GM13976 (cell line): ENCODE data around the gene BRICD5.
"Not testable (repeated sequence)": the region's sequence is repeated elsewhere in the genome, so short reads cannot be mapped to it uniquely, and the experiment has no call there.

Source experiments
- DNase-seq: peaks from one replicate; pipeline ENCODE4 v3.0.0; 2012; ENCODE audit warnings: low spot score
- in situ Hi-C: fragments of 300-500 bp; cut with MboI; formaldehyde crosslinking; loops from one replicate; pipeline ENCODE4 v1.12.0; 2022; ENCODE audit warnings: low sequenced_read_pairs, mixed read lengths, inconsistent platforms; ENCODE audit not compliant: unreplicated experiment
- TF ChIP-seq, protein P1 (sequence below): IDR thresholded peaks from 2 replicates; pipeline ENCODE4 v1.5.1; 2012; ENCODE audit warnings: borderline replicate concordance, mild to moderate bottlenecking; ENCODE audit not compliant: insufficient read depth; ENCODE audit errors: extremely low read depth, missing control alignments, control extremely low read depth

Gene BRICD5

DNA sequence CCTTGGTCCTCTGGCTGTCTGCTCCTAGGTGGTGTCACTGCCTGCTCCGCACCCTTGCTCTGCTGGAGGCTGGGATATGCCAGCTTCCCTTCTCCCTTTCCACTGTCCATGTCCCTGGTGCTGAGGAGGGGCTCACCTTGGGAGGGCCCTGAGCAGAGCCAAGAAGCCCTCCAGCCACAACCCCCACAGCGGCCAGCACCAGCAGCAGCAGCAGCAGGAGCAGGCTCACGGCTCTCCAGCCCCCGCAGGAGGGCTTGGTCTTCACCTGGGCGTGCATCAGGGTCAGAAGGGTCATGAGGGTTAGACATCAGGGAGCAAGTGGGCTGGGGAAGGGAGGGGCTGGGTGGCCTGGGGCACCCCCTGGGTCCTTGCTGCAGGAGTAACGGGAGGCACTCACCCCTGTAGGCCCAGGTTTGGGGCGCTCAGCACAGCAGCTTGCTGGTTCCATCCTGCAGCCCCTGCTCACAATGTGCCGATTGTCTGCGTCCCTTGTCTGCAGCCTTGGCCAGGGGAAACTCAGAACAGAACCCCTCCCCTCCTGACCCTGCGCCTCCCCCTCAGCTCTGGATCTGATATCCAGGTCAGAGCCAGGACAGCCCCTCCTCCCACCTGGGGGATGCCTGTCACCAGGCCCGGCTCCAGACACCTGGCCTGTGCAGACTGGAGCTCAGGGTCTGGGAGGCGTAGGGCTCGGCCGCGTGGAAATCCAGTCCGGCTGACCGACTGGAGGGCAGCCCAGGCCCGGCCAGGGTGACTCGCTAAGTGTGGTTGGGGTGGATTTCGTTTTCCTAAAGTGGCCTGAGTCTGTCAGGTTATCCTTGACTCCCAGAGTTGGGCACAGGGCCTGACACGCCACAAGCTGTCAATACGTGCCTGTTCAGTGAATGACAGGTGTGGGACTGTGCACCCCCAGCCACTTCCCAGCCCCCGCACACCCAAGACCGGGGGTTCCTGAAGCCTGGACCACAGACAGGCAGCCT lies at the start of gene BRICD5:
Gene BRICD5, minus strand, starts transcription at position 478 of the 980 bp plus-strand sequence. Its CDS starts 30 bp downstream, at position 448.
- in situ Hi-C loops: no loop called here
- TF ChIP-seq, protein P1, sequence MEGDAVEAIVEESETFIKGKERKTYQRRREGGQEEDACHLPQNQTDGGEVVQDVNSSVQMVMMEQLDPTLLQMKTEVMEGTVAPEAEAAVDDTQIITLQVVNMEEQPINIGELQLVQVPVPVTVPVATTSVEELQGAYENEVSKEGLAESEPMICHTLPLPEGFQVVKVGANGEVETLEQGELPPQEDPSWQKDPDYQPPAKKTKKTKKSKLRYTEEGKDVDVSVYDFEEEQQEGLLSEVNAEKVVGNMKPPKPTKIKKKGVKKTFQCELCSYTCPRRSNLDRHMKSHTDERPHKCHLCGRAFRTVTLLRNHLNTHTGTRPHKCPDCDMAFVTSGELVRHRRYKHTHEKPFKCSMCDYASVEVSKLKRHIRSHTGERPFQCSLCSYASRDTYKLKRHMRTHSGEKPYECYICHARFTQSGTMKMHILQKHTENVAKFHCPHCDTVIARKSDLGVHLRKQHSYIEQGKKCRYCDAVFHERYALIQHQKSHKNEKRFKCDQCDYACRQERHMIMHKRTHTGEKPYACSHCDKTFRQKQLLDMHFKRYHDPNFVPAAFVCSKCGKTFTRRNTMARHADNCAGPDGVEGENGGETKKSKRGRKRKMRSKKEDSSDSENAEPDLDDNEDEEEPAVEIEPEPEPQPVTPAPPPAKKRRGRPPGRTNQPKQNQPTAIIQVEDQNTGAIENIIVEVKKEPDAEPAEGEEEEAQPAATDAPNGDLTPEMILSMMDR: no peak
- no peak for DNase-seq

DNA sequence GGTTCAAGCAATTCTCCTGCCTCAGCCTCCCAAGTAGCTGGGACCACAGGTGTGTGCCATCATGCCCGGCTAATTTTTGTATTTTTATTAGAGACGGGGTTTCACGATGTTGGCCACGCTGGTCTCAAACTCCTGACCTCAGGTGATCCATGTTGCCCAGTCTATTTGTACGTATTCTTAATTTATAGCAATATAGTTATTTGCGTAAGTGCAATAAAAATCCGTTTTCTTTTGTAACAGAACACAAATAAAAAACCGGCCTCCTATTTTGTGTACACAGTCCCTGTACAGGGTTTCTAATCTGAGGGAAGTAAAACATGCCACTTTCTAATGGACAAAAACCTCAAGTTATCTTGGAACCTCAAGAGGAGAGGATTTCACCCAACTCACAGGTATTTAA lies 49.6 kb upstream of the BRICD5 start:
- TF ChIP-seq, protein P1: no peak
- in situ Hi-C loops: no loop called here
- DNase-seq: no peak

DNA sequence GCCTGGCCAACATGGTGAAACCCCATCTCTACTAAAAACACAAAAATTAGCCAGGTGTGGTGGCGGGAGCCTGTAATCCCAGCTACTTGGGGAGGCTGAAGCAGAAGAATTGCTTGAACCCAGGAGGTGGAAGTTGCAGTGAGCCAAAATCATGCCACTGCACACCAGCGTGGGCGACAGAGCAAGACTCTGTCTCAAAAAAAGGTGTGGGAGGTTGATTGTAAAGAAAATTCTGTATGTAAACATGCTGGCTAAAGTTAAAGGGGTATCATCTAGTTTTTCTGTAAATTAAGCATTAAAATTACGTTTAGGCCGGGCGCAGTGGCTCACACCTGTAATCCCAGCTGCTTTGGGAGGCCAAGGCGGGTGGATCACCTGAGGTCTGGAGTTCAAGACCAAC lies 47.9 kb upstream of the BRICD5 start:
- DNase-seq, in situ Hi-C loops: not testable (repeated sequence)

DNA sequence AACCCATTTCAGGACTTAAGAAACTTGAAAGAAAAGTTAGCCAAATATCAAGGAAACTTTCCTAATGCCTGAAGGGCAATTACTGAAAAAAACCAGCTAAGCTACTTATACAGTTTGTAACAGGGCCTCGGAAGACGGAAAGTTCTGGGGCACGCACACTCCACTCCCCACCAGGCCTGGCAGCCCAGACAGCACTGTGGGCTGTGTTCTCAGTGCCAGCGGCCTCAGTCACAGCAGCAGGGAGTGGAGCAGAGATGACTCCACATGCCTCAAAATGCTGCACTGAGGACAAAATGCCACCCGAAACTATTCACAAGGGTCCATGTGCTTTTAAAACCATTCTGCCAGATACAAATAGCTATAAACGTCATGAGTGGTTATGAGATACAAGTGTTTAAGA lies 47.1 kb upstream of the BRICD5 start:
- DNase-seq: no peak
- TF ChIP-seq, protein P1: no peak
- in situ Hi-C loops: no loop called here

DNA sequence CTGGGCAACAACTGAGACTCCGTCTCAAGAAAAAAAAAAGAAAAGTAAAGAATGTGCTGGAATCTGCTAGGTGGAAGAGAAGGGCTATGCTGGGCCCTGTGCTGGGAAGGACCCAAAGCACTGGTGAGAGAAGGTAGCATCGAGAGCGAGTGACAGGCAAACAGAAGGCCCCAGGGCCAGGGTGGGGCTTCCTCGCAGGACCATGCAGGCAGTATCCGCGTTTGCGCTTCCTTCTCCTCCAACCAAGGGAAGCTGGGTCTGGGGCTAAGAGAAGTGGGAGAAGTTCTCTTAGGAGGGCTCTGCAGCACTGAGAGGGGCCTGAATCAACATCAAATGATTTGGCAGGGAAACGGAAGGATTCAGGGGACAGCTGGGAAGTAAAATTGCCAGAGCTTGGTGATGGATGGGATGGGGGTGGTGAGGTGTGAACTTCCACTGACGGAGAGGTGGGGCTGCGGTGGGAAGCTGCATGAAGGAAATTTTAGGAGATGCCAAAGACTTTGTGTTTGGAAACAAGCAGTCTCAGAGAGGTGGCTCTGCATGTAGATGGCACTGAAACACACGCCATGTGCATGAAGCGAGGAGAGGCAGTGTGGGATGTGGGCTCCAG lies 46.0 kb upstream of the BRICD5 start:
- in situ Hi-C loops: no loop called here
- TF ChIP-seq, protein P1: no peak
- no peak for DNase-seq

DNA sequence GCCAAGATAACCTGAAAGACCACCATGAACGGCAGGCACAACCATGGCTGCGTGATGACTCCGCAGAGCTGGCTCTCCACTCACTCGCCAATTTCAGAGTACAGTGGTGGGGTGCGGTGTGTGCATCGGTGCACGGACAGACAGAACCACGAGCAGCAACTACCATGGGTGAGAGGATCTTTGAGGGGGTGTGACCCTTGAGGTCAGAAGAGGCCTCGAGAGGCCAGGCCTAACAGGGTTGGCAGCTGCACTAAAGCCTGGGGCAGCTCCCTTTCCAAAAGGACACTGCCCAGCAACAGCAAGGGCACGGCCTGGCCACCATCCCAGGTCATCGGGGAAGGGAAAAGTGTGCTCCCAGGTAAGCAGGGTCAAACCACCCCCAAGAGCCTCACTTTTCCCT lies 42.6 kb upstream of the BRICD5 start:
- TF ChIP-seq, protein P1: no peak
- no peak for DNase-seq
- in situ Hi-C loops: no loop called here

DNA sequence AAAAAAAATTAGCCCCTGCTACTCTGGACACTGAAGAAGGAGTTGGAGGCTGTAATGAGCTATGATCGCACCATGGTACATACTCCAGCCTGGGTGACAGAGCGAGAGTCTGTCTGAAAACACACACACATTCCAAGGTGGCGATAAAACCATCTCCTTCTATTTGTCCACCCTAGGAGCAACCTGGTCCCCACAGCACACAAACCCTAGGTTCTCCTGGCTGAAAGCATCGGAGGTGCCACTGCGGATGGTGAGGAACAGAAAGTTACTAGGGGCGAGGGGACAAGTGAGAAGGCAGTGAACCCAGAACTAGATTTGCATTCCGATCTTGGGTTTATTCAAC lies 42.1 kb upstream of the BRICD5 start:
- TF ChIP-seq, protein P1: no peak
- no peak for DNase-seq
- in situ Hi-C loops: no loop called here
